Measurements from ENCODE around the gene TAC3. TPM values are rescaled to one million over a fixed set of nuclear protein-coding genes. Genes with fewer than 3 reads are reported as not detected.

The TAC3 gene
- total and polyA plus RNA-seq, 2 of the 8 experiments (the other 6 are each of a cell fraction or from before 2014, with no cell fraction given) = 9.7 to 45.3 TPM

DNA sequence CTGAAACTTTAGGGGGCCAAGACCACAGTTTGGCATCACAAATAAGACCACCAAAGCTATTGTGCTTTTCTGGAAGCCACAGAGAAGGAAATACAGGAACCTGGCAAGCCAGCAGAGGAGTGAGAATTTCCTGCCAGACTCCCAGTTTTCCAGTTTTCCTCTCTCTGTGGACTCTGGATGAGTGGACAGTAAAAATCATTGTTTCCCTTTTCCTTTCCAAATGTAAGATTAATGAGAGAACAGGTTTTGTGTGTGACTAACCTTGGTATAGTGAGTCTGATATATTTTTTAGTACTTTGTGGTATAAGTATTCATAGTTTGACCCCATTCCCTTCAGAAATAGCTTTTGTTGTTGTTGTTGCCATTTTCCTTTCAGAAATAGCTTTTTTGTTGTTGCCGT is 2.6 kb upstream of the TAC3 start:
- 88% methylated on average over 1 of the region's 1 CpG; no CpG with 5 or more reads in 1 of the 2 experiments for WGBS, 2 experiments (ENCODE audit: extremely low coverage in 1 of 2, insufficient coverage in 1 of 2, insufficient read length in 1 of 2, insufficient replicate concordance in 2 of 2, low coverage in 1 of 2, low lambda C conversion rate in 2 of 2, missing lambda C conversion rate in 1 of 2)
- TF ChIP-seq BCL11A (IDR thresholded peaks at IDR 0.05; ENCODE audit: low read depth in 2 of 2, low read length in 2 of 2) (no peak), ASH2L (IDR thresholded peaks at IDR 0.05; ENCODE audit: low read length) (no peak), KDM5A (IDR thresholded peaks at IDR 0.05; ENCODE audit: low read length) (no peak), SIRT6 (IDR thresholded peaks at IDR 0.05; ENCODE audit: low read length) (no peak), JUND (IDR thresholded peaks at IDR 0.05; ENCODE audit: low read length) (no peak), EP300 (IDR thresholded peaks at IDR 0.05; ENCODE audit: borderline replicate concordance in 1 of 2, low read depth in 2 of 2, low read length in 2 of 2) (no peak), SAP30 (IDR thresholded peaks at IDR 0.05; ENCODE audit: insufficient read depth, insufficient replicate concordance, low read length) (no peak), NANOG (IDR thresholded peaks at IDR 0.05; ENCODE audit: insufficient read depth, low read depth, low read length, poor library complexity, severe bottlenecking) (no peak), POLR2AphosphoS5 (IDR thresholded peaks at IDR 0.05; ENCODE audit: low read depth, low read length) (no peak), MAFK (IDR thresholded peaks at IDR 0.05; ENCODE audit: low read depth, low read length) (no peak), TBP (IDR thresholded peaks at IDR 0.05; ENCODE audit: low read depth, low read length) (no peak), SUZ12 (IDR thresholded peaks at IDR 0.05; ENCODE audit: low read length) (no peak)
- TF ChIP-seq, protein P1, sequence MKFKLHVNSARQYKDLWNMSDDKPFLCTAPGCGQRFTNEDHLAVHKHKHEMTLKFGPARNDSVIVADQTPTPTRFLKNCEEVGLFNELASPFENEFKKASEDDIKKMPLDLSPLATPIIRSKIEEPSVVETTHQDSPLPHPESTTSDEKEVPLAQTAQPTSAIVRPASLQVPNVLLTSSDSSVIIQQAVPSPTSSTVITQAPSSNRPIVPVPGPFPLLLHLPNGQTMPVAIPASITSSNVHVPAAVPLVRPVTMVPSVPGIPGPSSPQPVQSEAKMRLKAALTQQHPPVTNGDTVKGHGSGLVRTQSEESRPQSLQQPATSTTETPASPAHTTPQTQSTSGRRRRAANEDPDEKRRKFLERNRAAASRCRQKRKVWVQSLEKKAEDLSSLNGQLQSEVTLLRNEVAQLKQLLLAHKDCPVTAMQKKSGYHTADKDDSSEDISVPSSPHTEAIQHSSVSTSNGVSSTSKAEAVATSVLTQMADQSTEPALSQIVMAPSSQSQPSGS (IDR thresholded peaks at IDR 0.05; ENCODE audit: low read length) = no peak
- Histone ChIP-seq H3K36me3 (ENCODE audit: control insufficient read depth in 2 of 4, insufficient read depth in 4 of 4, low read length in 3 of 4) (no peaks in the 10 kb centered on the region), H3K9ac (replicated peaks in 1 of 4; ENCODE audit: extremely low read depth in 1 of 4, low read depth in 3 of 4, low read length in 3 of 4) (no peak overlapping the region), H3K4me2 (ENCODE audit: insufficient read depth in 1 of 2, low read depth in 2 of 2, low read length in 2 of 2) (no peak overlapping the region), H3K9me3 (ENCODE audit: insufficient read depth in 2 of 2, low read depth in 1 of 2, low read length in 1 of 2) (no peaks in the 10 kb centered on the region), H3K27ac (ENCODE audit: low read depth, low read length) (no peak overlapping the region), H3K23ac (ENCODE audit: insufficient read length) (no peak overlapping the region), H2BK5ac (ENCODE audit: low read depth, low read length) (no peak overlapping the region), H3K14ac (ENCODE audit: insufficient read length) (no peak overlapping the region), H3K79me1 (ENCODE audit: low read depth, low read length) (no peaks in the 10 kb centered on the region), H3K4ac (replicated peaks; ENCODE audit: insufficient read length, low read depth, low read length) (no peak overlapping the region), H3K27me3 (replicated peaks in 1 of 4; ENCODE audit: control insufficient read depth in 3 of 4, extremely low read depth in 1 of 4, insufficient read depth in 3 of 4, low read length in 3 of 4) (no peaks in the 10 kb centered on the region), H3K18ac (ENCODE audit: extremely low read depth, low read length) (no peak overlapping the region), H3K23me2 (ENCODE audit: low read depth, low read length) (no peaks in the 10 kb centered on the region; the same call in 1 of the 2 replicates), H2AFZ (ENCODE audit: low read length) (no peak overlapping the region), H3K4me3 (ENCODE audit: extremely low read depth in 1 of 4, insufficient read depth in 2 of 4, low read depth in 3 of 4, low read length in 4 of 4) (no peak overlapping the region), H2AK5ac (ENCODE audit: low read depth, low read length) (no peak overlapping the region), H3K56ac (replicated peaks; ENCODE audit: insufficient read length, low read depth, low read length) (no peak overlapping the region), H2BK120ac (replicated peaks; ENCODE audit: low read depth, low read length) (no peak overlapping the region), H2BK12ac (ENCODE audit: low read depth, low read length) (no peak overlapping the region), H4K5ac (ENCODE audit: insufficient read length, low read depth, low read length) (no peak overlapping the region), H4K8ac (ENCODE audit: extremely low read depth, insufficient read depth, low read length) (no peak overlapping the region), H3K79me2 (ENCODE audit: control insufficient read depth in 1 of 2, insufficient read depth in 2 of 2, low read length in 2 of 2) (no peaks in the 10 kb centered on the region), H2BK15ac (ENCODE audit: low read length) (no peak overlapping the region), H4K91ac (replicated peaks; ENCODE audit: insufficient read length, low read length) (no peak overlapping the region), H3K4me1 (replicated peaks in 1 of 4; ENCODE audit: control insufficient read depth in 3 of 4, insufficient read depth in 4 of 4, low read length in 3 of 4) (peaks cover 4 to 9% (median 4%) of the 10 kb centered on the region in 4 experiments), H2BK20ac (ENCODE audit: low read length) (no peak overlapping the region), H4K20me1 (replicated peaks in 1 of 2; ENCODE audit: control insufficient read depth in 1 of 2, insufficient read depth in 2 of 2, low read length in 2 of 2) (no peaks in the 10 kb centered on the region)
- POLR2A ChIA-PET (ENCODE audit: partially characterized antibody) = interaction anchor here (0.9 to 2.3 kb wide), 4 partner anchors 10 to 92 kb away, joined by 3 to 7 read pairs (median 4); partner anchors contain the start of gene STAT6
- FAIRE-seq (no peak), DNase-seq (ENCODE audit: low read depth in 1 of 2, low spot score in 2 of 2) (no peak)
- CTCF ChIA-PET (ENCODE audit: partially characterized antibody) = interaction anchor here (1.0 to 10.1 kb wide), 11 partner anchors 14 to 206 kb away, joined by 3 to 95 read pairs (median 5); partner anchors contain the start of genes MYO1A, STAT6 and ZBTB39

Measured in H1 (cell line).